HG03565 (cell line): ENCODE data around the gene ATG7.
"Not testable (repeated sequence)": the region's sequence is repeated elsewhere in the genome, so short reads cannot be mapped to it uniquely, and the experiment has no call there.

ENCODE experiments used
- ATAC-seq: cut with Tn5 transposase; IDR thresholded peaks from one replicate; pipeline ENCODE4 v1.9.1; 2021; ENCODE audit warnings: mild to moderate bottlenecking, moderate library complexity; ENCODE audit not compliant: unreplicated experiment

ATG7 gene

DNA sequence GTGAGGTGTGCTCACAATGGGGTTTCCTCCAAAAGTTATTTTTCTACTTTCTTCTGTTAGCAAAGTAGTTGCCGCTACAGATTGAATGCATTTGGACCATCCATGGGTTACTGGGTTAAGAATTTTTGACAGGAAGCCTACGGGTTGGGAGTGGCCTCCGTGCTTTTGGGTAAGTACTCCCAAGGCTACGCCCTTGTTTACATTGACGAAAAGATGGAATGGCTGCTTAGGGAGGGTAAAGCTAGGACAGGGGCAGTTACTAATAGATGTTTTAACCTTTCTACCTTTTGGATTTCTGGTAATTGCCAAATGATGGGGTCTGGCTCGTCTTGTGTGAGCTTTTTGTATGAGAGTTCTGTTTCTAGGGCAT lies 20.4 kb upstream of the ATG7 start:
- no peak for ATAC-seq

DNA sequence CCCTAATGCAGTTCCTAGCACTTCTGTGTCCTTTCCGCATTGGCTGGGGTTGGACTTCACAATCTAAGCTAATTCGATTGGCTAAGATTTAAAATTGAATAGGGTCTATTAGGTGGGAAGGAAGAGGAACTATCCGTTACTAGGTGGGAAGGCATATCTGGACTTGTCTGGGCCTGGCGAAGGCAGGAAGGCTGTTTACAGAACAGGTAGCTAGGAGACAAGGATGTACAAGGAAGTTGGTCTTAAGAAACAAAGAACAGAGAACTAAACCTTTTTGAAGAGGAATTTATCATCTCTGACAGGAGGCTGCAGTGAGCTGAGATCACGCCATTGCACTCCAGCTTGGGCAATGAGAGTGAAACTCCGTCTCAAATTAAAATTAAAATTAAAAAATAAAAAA lies 17.3 kb upstream of the ATG7 start:
- ATAC-seq, result no peak

DNA sequence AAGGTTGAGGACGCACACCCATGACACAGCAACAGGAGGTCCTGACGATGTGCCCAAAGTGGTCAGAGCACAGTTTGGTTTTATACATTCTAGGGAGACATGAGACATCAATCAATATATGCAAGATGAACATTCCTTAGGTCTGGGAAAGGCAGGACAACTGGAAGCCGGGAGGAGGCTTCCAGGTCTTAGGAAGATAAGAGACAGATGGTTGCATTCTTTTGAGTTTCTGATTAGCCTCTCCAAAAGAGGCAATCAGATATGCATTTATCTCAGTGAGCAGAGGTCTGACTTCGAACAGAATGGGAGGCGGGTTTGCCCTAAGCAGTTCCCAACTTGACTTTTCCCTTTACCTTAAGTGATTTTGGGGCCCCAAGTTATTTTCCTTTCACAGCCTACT lies 16.7 kb upstream of the ATG7 start:
- ATAC-seq, result not testable (repeated sequence)

DNA sequence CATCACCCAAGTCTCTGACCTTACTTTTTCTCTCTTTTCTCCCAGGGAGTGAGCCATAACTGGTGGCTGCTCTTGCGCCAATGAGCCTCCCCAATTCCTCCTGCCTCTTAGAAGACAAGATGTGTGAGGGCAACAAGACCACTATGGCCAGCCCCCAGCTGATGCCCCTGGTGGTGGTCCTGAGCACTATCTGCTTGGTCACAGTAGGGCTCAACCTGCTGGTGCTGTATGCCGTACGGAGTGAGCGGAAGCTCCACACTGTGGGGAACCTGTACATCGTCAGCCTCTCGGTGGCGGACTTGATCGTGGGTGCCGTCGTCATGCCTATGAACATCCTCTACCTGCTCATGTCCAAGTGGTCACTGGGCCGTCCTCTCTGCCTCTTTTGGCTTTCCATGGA lies 13.2 kb upstream of the ATG7 start:
- ATAC-seq, result no peak

DNA sequence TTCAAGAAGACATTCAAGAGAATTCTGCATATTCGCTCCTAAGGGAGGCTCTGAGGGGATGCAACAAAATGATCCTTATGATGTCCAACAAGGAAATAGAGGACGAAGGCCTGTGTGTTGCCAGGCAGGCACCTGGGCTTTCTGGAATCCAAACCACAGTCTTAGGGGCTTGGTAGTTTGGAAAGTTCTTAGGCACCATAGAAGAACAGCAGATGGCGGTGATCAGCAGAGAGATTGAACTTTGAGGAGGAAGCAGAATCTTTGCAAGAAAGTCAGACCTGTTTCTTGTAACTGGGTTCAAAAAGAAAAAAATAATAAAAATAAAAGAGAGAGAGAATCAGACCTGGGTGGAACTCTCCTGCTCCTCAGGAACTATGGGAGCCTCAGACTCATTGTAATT lies 11.7 kb upstream of the ATG7 start:
- no peak for ATAC-seq

DNA sequence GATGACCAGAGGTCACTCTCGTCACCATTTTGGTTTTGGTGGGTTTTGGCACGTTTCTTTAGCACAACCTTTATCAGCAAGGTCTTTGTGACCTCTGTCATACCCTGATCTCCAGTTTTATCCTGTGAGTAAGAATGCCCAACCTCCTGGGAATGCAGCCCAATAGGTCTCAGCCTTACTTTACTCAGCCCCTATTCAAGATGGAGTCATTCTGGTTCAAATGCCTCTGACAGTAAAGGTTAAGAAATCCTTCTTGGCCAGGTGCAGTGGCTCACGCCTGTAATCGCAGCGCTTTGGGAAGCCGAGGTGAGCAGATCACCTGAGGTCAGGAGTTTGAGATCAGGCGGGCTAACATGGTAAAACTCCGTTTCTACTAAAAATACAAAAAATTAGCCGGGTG lies 3.2 kb upstream of the ATG7 start:
- ATAC-seq, result no peak

DNA sequence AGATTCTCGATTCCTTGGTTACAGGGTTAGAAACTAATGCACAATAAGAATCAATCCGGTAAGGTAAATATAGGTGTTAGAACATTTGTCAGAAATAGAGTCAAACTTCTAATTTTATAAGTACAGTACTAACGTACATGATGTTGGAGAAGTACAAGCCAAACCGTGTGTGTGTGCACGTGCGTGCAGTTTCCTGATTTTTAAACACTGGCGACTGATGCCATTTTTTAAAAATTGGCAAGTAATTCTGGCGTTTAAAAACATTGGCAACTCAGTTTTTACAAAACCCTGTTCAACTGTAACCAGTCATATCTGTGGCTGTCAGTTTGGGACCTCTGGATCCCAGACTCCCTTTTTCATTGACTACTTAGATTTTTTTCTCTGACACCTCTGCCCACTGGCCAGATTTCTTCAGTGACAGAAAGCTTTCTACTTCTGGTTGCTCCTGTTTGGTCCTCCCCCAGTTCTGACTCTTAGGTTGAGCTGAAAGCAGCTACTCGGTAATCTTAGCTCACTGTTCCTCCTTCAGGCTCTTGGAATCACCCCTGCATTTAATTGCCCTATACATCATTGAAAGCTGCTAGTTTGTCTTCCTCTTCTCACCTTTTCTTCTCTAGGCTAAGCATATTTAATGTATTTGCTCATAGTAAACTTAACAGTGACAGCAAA lies 843 bp downstream of the ATG7 start:
- no peak for ATAC-seq

DNA sequence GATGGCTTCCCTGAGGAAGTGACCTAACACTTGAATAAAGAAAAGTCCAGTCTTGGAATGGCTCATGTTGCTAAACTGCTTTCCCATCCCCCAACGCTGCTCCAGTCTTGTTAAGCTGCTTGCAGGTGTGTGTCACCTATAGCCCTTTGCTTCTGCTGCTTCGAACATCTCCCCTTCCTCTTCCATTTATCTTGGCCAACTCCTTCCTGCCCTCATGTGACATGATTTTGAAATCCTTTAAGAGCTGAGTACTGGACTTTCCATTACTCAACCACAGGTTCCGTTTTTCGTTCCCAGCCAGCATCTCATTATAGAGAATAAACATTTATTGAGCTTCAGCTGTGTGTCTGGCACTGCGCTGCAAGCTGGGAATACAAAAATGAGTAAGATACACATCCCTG lies 1.7 kb downstream of the ATG7 start:
- no peak for ATAC-seq

DNA sequence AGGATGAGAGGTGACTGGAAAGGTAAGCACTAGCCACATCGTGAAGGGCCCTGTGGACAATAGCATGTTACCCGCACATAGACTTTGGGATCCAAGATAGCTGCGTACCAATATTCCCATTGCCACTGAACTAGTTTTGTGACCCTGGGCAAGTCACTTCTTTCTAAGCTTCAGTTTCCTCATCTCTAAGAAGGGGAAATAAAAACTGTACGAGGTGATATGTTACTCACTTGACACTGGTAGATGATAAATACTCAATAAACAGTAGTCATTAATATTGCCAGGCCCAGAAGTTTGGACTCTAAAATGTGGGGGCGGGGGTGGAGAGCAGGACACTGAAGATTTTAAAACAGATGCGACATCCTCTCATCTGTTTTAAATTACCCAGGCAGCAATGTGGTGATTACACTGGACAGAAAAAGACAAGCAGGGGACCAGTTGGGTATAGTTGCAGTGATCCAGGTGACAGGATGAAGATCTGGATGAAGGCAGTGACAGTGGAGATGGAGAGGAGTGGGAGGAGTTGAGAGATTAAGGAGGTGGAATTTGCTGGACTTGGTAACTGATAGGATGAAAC lies 2.5 kb downstream of the ATG7 start:
- ATAC-seq, result no peak

DNA sequence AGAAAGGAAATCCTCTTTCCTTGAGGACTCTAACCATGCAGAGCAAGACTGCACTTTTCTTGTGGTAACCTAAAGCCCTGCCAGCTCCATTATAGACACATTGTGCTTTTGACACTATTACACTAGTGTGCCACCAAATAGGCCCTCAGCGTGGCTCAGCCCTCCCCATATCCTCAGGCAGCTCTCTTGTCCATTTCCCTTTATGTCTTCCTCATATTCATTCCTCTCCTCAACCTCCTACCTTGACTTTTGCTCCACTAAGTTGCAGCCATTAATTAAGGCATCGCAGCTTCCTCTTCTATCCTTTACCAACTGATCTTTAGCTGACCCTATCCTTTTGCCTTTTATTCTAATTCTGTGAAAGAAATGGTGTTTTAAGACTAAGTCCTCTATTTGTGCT lies 3.7 kb downstream of the ATG7 start:
- no peak for ATAC-seq

DNA sequence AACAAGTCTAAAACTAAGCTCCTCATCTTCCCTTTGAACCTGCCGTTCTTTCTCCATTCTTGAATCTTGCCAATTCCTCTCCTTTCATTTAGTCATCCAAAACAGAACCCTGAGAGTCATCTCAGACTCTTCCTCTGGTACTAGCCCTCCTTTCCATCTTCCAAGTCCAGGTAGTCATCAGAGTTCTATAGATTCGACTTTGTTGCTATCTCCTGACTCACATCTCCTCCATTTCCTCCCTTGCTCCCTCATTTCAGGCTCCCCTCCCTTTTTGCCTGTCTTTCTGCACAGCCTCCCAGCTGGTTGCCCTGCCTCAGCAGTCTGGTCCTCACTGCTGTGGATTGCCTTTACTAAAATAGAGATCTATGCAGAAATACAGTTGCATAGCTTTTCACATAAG lies 4.7 kb downstream of the ATG7 start:
- no peak for ATAC-seq

DNA sequence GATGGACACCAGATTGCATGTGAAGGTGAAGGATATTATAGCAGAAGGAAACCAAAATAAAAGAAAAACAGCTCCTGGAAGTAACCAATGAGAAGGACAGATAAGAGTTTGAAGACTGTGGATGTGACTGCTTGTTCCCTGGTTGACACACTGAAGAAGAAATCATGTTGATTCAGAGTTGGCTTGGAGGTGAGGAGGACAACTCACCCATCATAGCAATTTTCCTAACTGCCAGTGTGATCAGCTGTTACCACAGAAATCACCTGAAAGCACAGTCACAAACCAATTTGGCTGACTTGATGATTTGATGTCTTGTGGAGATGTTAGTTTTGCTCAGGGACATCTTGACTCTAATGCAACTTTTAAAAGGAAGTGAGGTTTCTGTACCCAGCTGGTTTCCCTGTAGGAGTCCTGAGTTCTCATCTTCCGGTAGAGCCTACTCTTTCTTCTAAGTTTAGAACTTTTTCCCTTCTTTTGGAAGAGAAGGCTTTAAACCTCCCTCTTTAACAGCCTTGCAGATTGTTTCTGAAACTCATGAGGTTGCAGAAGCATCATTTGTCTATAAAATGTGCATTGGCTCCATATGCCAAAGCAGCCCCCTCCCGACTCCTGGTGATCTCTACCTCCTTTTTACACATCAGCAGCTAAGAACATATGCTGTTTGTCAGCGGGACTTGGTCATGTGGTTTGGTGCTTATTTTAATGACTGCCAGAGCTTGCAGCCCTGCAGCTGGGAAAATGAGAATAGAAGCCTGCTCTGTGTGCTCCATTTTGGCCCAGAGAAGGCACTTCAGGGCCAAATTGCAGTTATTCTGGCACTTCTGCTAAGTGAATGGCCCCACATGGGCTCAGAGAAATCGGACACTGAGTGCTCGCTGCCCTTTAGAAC lies 10.3 kb downstream of the ATG7 start:
- ATAC-seq, result no peak

DNA sequence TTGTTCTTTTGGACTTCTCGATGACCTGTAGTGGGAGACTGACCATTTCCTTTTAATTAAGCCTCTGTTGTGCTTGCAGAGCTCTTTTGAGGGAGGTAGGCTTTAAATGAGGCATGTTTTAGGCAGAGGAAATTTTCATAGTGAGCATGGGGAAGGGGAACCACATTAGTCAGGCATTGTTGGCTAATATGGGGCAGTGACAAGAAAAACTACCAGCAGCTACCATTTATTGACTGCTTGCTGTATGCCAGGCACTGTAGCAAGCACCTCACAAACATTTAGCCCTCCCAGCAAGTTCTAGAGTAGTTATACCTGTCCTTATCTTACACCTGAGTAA lies 10.9 kb downstream of the ATG7 start:
- ATAC-seq, result no peak

DNA sequence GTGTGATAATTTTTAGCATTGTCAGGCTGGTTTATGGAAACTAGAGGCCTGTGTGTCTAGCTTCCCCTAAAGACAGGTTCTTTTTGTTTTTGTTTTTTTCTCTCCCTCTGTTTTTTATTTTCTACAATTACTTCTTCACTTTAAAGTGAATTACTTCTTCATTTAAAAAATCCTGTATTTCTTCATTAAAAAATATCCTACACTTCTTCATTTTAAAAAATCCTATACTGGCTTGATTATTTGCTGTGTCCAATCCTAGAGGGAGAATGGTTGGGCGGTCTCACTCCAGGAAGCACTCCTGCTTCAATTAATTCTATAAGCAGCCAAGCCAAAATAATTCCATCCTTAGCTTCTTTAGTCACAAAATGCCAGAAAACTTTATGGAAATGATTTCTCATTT lies 11.8 kb downstream of the ATG7 start:
- ATAC-seq, result no peak

DNA sequence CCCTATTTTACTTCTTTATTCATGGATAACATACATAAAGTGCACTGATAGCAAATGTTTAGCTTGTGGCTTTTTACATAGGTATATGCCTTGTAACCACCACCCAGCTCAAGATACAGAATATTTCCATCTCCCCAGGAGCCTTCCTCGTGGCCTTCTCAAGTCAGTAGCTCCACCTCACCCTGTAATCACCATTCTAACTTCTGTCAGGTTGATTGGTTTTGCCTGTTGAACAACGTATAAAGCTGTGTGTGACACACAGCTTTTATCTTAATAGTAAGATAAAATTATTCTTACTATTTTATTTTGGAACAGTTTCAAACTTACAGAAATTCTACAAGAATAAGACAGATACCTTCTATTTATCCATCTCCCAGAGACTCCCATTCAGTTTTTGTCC lies 13.3 kb downstream of the ATG7 start:
- no peak for ATAC-seq

DNA sequence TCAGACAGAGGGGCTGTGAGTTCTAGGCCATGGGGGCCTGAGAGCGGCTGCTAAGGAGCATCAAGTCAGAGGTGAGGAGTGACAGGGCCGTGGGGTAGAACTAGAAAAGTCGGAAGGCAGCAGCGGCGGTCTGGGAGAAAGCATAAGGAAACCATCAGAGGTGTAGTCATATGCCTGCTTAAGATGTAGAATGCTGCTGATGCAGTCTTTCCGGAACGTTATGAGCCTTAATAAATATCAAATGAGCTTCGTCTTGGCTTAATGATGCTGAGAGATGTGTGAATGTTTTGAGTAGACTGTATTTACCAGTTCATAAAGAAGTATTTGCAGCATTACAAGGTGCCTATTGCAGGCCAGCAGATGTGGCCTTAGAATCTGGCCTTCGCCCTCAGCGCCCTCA lies 15.2 kb downstream of the ATG7 start:
- ATAC-seq, result no peak

DNA sequence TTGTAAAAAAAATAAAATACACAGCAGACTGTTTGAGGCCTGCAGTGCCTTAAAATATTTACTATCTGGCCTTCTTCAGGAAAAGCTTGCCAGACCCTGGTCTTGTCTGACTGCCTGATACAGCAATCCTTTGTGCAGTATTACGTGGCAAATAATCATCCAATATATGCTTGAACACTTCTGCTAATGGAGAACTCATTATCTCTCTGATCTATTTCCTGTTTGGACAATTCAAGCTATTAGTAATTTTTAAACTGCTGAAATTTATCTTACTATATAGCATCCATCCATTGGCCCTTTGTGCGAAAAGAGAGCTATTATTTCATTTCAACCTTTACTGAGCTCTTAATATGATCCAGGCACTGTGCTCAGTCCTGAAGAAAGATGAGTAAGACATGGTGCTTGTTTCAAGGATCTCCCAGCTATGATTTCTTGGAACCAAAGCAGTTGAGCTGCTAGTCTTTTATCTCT lies 15.9 kb downstream of the ATG7 start:
- ATAC-seq, result no peak

DNA sequence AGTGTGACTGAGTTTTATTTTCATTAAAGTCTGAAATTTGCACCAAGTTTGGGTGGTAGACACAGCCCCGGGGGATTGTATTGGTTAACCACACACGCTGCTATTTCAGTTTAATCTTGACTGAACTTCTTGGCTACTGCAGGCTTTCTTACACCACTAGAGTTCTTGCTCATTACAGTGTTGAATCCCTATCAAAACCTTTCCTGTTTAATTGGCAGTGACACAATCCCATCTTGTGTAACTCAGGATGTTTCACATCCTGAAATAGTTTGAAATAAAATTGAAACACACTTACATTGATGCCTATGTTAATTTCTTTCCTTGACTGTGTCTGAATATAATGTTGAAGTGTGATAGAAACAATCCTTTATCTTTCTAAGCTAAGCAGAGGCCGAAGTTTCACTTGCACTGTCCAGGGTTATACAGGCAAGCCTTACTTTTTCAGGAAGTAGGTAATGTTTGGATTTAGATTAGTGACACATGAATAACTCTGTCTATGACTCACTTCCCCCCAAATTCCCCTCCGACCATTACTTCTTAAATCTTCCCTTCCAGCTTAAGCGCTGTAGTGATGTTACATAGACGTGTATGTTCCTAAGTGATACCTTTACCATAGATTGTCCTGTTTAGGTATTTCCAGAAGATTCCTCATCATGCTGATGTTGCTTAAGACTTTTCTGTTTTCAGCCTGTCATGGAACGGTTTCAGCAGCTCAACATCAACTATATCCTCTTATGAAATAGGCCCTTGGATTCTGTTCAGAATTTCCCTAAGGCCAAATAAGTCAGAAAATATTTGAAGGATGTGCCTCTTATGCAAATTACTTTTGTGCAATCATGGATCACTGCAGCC lies 16.8 kb downstream of the ATG7 start:
- peak; percentile 64 for ATAC-seq

DNA sequence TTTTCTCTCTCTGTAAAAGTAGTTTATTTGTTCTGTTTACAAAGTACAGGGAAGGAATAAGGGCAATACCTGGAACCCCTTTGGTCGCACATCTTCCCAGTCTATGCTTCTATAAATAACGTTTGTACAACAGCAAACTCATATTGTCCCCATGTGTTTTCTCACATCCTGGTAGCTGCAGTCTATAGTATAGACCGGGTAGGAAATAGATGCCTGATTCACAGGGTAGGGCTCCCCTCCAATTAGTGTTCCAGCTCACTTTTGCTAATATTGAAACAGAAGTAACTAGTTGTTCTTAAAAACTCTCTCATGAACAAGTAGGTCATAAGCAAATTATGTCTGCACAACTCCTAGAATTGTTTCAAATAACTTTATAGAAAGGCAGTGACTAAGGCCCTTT lies 17.7 kb downstream of the ATG7 start:
- ATAC-seq, result no peak

DNA sequence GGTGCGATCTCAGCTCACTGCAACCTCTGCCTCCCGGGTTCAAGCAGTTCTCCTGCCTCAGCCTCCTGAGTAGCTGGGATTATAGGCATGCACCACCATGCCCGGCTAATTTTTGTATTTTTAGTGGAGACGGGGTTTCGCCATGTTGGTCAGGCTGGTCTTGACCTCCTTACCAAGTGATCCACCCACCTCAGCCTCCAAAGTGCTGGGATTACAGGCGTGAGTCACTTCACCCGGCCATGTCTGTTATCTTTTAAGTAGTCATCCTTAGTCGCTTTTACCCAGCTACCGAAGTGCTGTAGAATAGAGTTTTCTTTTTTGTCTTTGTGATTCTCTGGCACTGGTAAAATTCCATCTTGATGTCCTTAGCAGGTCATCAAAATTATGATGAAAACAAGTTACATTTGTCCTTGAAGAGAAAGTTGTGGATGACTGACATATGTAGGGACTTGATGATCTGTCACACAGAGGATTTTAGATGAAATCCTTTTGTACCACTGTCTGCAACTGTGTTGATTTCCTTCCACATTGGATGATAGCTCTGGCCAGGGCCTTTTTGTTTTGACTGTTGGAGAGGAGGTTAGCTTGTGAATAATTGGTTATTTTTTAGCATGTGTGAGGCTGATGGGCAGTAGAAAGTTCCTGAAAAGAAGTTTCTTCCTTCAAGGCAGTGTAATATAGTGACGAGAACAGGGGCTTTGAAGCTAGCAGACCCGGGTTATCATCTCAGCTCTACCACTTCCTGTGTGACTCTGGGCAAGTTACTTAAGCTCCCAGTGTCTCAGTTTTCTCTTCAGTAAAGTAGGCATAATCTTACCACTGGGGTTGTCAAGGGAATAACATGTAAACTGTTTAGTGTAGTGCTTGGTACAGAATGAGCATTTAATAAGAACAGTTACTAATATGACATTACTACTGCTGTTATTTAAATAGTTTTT lies 18.8 kb downstream of the ATG7 start:
- no peak for ATAC-seq
